AG04449 (cell line): ENCODE measurements around the gene HADHA.
A peak's percentile ranks its signal among the peaks of the same experiment; 100 is the strongest.

Experiments used
- CTCF ChIA-PET: fragments of 350-600 bp; formaldehyde crosslinking; extraction: SDS; loops from one replicate; lab custom pipeline; 2021; ENCODE audit warnings: antibody characterized with exemption; lab: Yijun Ruan, JAX
- POLR2A ChIA-PET: fragments of 400-600, 350-600 bp; formaldehyde crosslinking; extraction: SDS; loops from one replicate; lab custom pipeline; 2020; ENCODE audit warnings: antibody characterized with exemption, inconsistent platforms; lab: Yijun Ruan, JAX
- DNase-seq: peaks from one replicate; pipeline ENCODE4 v3.0.0-alpha.2; 2010; ENCODE audit warnings: low read depth, low spot score
- H3K4me3 ChIP-seq: 2 replicates; pipeline ENCODE4 v1.5.1; 2011; ENCODE audit warnings: low read depth, mild to moderate bottlenecking, control low read depth, low read length
- CTCF ChIP-seq: IDR thresholded peaks from one replicate; pipeline ENCODE4 v1.5.1; 2011; ENCODE audit warnings: mild to moderate bottlenecking, moderate library complexity, low read length, control low read depth, inconsistent platforms; ENCODE audit not compliant: insufficient read depth; ENCODE audit errors: missing control alignments

Gene HADHA

GRCh38 chr2:26187537-26188104 is 56.8 kb downstream of the HADHA start:
- ChIA-PET CTCF (interaction anchor here (2.0 kb wide), 1 partner anchor 12 kb away, joined by 6 read pairs; no protein-coding TSS in a partner anchor), POLR2A (interaction anchor here (0.7 kb wide), 1 partner anchor 227 kb away, joined by 3 read pairs; no protein-coding TSS in a partner anchor)
- no peak for TF ChIP-seq CTCF
- no peak overlapping the region for H3K4me3 ChIP-seq
- DNase-seq, result no peak

DNA sequence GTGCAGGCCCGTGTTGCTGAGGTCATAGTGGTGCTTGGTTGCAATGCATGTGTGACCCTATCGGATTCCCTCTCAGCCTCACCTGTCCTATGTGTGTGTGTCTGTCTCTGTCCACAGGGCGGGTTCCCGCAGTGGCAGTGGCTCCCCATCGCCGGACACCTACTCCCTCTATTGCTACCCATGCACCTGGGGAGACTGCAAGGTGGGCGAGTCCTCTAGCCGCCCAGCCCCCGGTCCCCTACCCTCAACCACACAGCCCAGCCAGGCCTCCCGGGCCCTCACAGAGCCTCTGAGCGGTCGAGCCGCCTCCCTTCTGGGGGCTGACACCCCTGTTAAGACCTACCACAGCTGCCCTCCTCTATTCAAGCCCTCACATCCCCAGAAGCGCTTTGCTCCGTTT is 57.3 kb downstream of the HADHA start:
- CTCF ChIA-PET, result interaction anchor here (0.6 to 3.4 kb wide), 4 partner anchors 7 to 237 kb away, joined by 3 to 24 read pairs (median 14); partner anchors contain the start of gene GAREM2
- no peak for DNase-seq
- no peak overlapping the region for H3K4me3 ChIP-seq
- POLR2A ChIA-PET, result no interaction called here
- TF ChIP-seq CTCF, result no peak

GRCh38 chr2:26185954-26186770 is 58.3 kb downstream of the HADHA start:
- TF ChIP-seq CTCF, result no peak
- CTCF ChIA-PET, result interaction anchor here (0.6 to 3.4 kb wide), 11 partner anchors 8 to 283 kb away, joined by 3 to 24 read pairs (median 6); partner anchors contain the start of gene GAREM2
- no peak for DNase-seq
- H3K4me3 ChIP-seq, result peak overlapping the region; percentile 67
- POLR2A ChIA-PET, result interaction anchor here (1.3 kb wide), 1 partner anchor 10 kb away, joined by 4 read pairs; no protein-coding TSS in a partner anchor

DNA sequence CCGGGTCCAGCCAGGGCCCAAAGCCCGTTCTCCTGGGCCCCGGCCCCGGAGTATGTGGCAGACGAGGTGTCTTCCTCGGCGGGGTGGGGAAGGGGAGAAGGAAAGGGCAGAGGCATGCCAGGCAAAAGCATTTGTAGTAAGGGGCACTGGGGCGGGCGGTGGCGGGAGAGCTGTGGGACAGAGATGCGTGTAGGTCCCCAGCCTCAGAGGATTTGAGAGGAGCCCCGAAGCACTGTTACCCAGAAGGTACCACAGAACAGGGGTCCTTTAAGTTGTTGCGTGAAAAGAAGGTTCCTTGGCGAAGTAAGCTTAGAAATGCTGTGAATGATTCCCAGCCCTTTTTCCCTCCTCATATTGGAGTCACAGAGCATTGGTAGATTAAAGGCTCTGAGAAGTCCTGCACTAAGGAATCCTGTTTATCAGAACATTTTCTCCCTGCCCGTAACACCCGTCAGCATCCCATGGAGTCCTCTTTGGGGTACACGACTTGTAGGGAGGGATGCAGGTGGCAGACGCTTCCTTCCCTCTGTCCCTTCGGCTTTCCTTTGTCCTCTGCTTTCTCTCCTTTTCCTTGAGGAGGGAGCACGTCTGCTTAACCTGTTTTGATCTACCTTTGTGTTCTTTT is 59.0 kb downstream of the HADHA start:
- no peak for DNase-seq
- no peak for TF ChIP-seq CTCF
- peak overlapping the region; percentile 67 for H3K4me3 ChIP-seq
- CTCF ChIA-PET, result interaction anchor here (0.5 to 3.4 kb wide), 31 partner anchors 9 to 307 kb away, joined by 3 to 26 read pairs (median 5); no protein-coding TSS in a partner anchor
- POLR2A ChIA-PET, result interaction anchor here (1.3 kb wide), 1 partner anchor 9 kb away, joined by 4 read pairs; no protein-coding TSS in a partner anchor

GRCh38 chr2:26184555-26185303 is 59.7 kb downstream of the HADHA start:
- CTCF ChIA-PET, result interaction anchor here (0.5 to 3.4 kb wide), 38 partner anchors 9 to 333 kb away, joined by 3 to 26 read pairs (median 4); no protein-coding TSS in a partner anchor
- POLR2A ChIA-PET, result interaction anchor here (1.3 kb wide), 1 partner anchor 9 kb away, joined by 4 read pairs; no protein-coding TSS in a partner anchor
- peak; percentile 7 for DNase-seq
- peak overlapping the region; percentile 67 for H3K4me3 ChIP-seq
- peak; percentile 78 for TF ChIP-seq CTCF
